Astrocyte of the hippocampus (primary cell): ENCODE data around the gene DYRK1A.

ENCODE experiments used
- DNase-seq: peaks from one replicate; pipeline ENCODE4 v3.0.0; 2011; ENCODE audit warnings: low read depth, low spot score

DYRK1A gene

GRCh38 chr21:37566790-37567615 lies 200.4 kb downstream of the DYRK1A start:
- no peak for DNase-seq

GRCh38 chr21:37568415-37568814 lies 201.8 kb downstream of the DYRK1A start:
- no peak for DNase-seq

- no peak for DNase-seq
These were observed 202.3 kb downstream of the DYRK1A start for GRCh38 chr21:37568916-37569315.

- DNase-seq: no peak
These were observed 204.9 kb downstream of the DYRK1A start for GRCh38 chr21:37571442-37571841.

- DNase-seq: no peak
These were observed 207.7 kb downstream of the DYRK1A start for GRCh38 chr21:37574316-37574715.

GRCh38 chr21:37574751-37575150 lies 208.2 kb downstream of the DYRK1A start:
- DNase-seq: no peak

- DNase-seq: no peak
These were observed 209.0 kb downstream of the DYRK1A start for GRCh38 chr21:37575580-37575979.
